ENCODE measurements around the gene SELENOV. TPM values are rescaled to one million over a fixed set of nuclear protein-coding genes. Genes with fewer than 3 reads are reported as not detected.

Gene SELENOV
- total RNA-seq, 1 donor from 2014 or later: not detected

DNA sequence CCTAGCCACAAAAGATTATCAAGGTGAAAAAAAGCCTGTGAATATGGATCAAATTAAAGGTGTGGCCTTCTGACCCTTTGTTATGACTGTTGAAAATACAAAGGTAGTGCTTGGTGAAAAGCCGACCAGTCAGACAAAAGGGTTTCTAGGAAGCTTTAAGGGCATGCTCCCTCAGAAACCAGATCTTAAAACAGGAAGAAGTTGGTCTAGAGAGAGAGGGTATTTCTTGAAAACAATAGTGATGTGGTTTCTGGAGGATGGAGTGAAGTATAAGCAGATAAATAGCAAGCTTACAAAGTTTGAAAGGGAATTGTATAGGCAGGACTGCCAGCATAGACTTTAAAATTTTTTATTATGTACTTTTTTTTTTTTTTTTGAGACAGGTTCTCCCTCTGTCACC, 30.0 kb downstream of the SELENOV start:
- Histone ChIP-seq H3K9me3 (no peaks in the 10 kb centered on the region), H3K27ac (no peak overlapping the region), H3K4me3 (no peak overlapping the region), H3K36me3 (no peaks in the 10 kb centered on the region), H3K4me1 (no peaks in the 10 kb centered on the region), H3K27me3 (no peaks in the 10 kb centered on the region)
- TF ChIP-seq, protein P1, sequence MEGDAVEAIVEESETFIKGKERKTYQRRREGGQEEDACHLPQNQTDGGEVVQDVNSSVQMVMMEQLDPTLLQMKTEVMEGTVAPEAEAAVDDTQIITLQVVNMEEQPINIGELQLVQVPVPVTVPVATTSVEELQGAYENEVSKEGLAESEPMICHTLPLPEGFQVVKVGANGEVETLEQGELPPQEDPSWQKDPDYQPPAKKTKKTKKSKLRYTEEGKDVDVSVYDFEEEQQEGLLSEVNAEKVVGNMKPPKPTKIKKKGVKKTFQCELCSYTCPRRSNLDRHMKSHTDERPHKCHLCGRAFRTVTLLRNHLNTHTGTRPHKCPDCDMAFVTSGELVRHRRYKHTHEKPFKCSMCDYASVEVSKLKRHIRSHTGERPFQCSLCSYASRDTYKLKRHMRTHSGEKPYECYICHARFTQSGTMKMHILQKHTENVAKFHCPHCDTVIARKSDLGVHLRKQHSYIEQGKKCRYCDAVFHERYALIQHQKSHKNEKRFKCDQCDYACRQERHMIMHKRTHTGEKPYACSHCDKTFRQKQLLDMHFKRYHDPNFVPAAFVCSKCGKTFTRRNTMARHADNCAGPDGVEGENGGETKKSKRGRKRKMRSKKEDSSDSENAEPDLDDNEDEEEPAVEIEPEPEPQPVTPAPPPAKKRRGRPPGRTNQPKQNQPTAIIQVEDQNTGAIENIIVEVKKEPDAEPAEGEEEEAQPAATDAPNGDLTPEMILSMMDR (IDR thresholded peaks at IDR 0.05): no peak
- intact Hi-C loops (cut with DNase I): no loop called here
- no peak for DNase-seq (ENCODE audit: low spot score in 2 of 2)

DNA sequence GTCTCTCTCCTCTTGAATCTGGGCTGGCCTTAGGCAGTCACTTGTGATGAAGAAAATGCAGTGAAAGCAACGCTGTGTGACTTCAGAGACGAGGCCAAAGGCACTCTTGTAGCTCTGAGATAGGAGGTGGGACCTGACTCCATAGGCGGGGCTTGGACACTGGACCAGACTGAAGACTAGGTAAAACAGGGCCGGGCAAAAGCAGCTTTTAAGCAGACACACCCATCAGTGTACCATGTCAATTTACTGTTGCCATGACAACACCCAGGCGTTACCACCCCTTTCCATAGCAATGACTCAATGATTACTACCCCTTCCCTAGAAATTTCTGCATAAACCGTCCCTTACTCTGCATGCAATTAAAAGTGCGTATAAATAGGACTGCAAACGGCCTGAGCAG, 31.7 kb downstream of the SELENOV start:
- no peaks in the 10 kb centered on the region for H3K9me3 ChIP-seq
- no peaks in the 10 kb centered on the region for H3K27me3 ChIP-seq
- no peak overlapping the region for H3K4me3 ChIP-seq
- H3K36me3 ChIP-seq: no peaks in the 10 kb centered on the region
- intact Hi-C loops (cut with DNase I): no loop called here
- no peaks in the 10 kb centered on the region for H3K4me1 ChIP-seq
- TF ChIP-seq, protein P1 (IDR thresholded peaks at IDR 0.05): no peak
- no peak overlapping the region for H3K27ac ChIP-seq
- no peak for DNase-seq (ENCODE audit: low spot score in 2 of 2)

DNA sequence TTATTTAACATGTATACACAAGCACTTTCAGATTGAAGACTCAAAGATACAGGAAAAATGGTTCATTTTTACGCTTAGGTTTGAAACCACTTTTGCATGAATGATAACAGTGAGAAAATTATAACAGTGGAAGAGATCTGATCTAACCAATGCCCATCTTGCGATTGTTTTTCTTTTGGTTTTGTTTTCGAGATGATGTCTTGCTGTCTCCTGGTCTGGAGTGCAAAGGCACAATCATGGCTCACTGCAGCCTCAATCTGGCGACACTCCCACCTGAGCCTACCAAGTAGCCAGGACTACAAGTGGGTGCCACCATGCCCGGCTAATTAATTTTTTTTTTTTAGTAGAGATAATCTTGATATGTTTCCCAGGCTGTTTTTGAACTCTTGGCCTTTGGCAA, 35.3 kb downstream of the SELENOV start:
- no peak overlapping the region for H3K27ac ChIP-seq
- TF ChIP-seq, protein P1 (IDR thresholded peaks at IDR 0.05): no peak
- no peaks in the 10 kb centered on the region for H3K27me3 ChIP-seq
- intact Hi-C loops (cut with DNase I): loop anchor here (5.0 kb wide), 1 partner anchor 292 kb away; no protein-coding TSS in a partner anchor
- no peaks in the 10 kb centered on the region for H3K9me3 ChIP-seq
- H3K4me1 ChIP-seq: no peaks in the 10 kb centered on the region
- no peak overlapping the region for H3K4me3 ChIP-seq
- no peaks in the 10 kb centered on the region for H3K36me3 ChIP-seq
- no peak for DNase-seq (ENCODE audit: low spot score in 2 of 2)

DNA sequence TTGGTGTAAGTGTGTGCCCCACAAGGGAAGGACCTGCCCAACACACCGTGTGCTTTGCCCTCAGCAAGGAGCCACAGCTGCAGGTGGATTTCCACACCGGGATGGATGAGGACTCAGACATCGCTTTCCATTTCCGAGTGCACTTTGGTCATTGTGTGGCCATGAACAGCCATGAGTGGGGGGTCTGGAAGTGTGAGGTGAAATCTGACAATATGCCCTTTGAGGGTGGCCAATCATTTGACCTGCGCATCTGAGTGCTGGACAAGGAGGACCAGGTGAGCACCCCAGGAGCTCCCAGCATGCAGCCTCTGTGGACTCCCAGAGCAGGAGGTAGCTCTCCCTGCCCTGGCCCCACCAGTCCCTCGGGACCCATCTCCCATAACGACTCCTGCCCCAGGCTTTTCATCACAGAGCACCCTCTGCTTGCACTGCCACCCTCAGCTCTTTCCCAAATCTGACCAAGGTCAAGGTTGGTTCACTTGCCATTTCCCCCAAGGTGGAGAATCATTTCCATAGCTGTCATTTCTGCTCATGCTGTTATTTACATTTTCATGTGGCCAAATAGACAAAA, 38.2 kb downstream of the SELENOV start:
- intact Hi-C loops (cut with DNase I): loop anchor here (5.0 kb wide), 1 partner anchor 289 kb away; no protein-coding TSS in a partner anchor
- no peak for DNase-seq (ENCODE audit: low spot score in 2 of 2)
- Histone ChIP-seq H3K4me1 (no peaks in the 10 kb centered on the region), H3K27ac (no peak overlapping the region), H3K36me3 (no peaks in the 10 kb centered on the region), H3K27me3 (no peaks in the 10 kb centered on the region), H3K4me3 (no peak overlapping the region), H3K9me3 (no peaks in the 10 kb centered on the region)
- TF ChIP-seq, protein P1 (IDR thresholded peaks at IDR 0.05): no peak

DNA sequence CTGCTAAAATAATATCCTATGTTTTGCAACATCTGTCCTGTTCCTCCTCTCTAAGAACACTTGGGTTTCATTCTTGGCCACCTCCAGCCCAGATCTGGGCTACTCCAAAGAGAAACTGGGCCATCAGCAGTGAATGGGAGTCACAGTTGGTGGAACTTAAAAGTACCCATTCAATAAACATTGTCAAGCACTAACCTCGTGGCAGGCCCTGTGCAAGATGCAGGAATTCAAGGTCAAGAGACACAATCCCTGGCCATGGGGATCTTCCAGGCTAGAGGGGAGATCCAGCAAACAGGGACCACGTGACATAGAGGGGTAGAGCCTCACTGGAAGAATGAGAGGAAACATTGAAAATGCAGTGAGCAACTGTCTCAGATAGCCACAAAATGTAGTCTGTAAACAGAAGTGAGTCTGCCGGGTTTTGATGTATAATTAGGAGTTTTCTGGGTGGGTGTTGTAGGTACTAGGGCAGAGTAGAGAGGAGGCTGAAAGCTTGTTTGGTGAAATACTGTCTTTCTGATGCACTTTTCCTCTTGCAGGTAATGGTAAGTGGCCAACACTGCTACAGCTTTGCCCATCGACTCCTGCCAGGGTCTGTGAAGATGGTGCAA, 39.9 kb downstream of the SELENOV start:
- intact Hi-C loops (cut with DNase I): loop anchor here (5.0 kb wide), 1 partner anchor 287 kb away; no protein-coding TSS in a partner anchor

More for the DNA sequence above, 39.9 kb downstream of the SELENOV start:
- Histone ChIP-seq H3K27me3 (no peaks in the 10 kb centered on the region), H3K36me3 (no peaks in the 10 kb centered on the region), H3K9me3 (no peaks in the 10 kb centered on the region), H3K27ac (no peak overlapping the region), H3K4me1 (no peaks in the 10 kb centered on the region), H3K4me3 (no peak overlapping the region)
- TF ChIP-seq, protein P1 (IDR thresholded peaks at IDR 0.05): no peak
- no peak for DNase-seq (ENCODE audit: low spot score in 2 of 2)
